ENCODE results near the gene MYO1D. TPM values are rescaled to one million over a fixed set of nuclear protein-coding genes. Genes with fewer than 3 reads are reported as not detected.
A peak's percentile ranks its signal among the peaks of the same experiment; 100 is the strongest.

The MYO1D gene
- total RNA-seq, 1 experiment from 2014 or later = 23.5 TPM

DNA sequence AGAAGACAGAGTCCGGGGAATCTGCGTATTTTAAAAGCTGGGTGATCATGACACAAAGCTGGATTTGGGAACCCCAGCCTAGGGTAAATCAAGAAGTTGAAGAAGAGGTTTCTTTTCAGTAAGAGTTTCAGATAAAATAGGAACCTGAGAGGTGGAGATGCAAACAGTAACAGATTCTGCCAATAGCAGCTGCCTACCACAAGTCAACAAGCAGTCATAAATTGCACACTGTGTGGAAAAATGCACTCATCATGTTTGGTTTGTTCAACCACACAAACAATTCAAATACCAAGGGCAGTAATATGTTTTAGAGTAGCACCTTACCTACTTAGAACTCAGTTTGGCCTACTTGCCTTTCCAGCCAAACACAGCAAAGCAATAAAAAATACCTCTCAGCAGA lies 14.0 kb downstream of the MYO1D start:
- Histone ChIP-seq H3K27me3 (ENCODE audit: low read length) (no peaks in the 10 kb centered on the region), H3K27ac (ENCODE audit: low read length) (no peak overlapping the region), H3K4me2 (ENCODE audit: low read length) (no peak overlapping the region), H4K20me1 (ENCODE audit: low read length) (no peaks in the 10 kb centered on the region), H3K9me2 (replicated peaks; ENCODE audit: low read length) (no peaks in the 10 kb centered on the region), H3K4me1 (ENCODE audit: insufficient read depth, low read length) (no peaks in the 10 kb centered on the region; the same call in 1 of the 2 replicates), H3F3A (ENCODE audit: low read length, unreplicated experiment) (no peaks in the 10 kb centered on the region), H3K4me3 (ENCODE audit: low read length) (no peak overlapping the region), H3K36me3 (ENCODE audit: low read depth, low read length) (no peaks in the 10 kb centered on the region), H3K9ac (ENCODE audit: low read length) (no peak overlapping the region), H3K79me2 (ENCODE audit: low read length) (peaks cover 11% of the 10 kb centered on the region; the same call in 1 of the 2 replicates), H3K9me3 (ENCODE audit: low read length) (no peaks in the 10 kb centered on the region), H2AFZ (ENCODE audit: low read length) (no peak overlapping the region)
- POLR2A ChIA-PET (ENCODE audit: unreplicated experiment) = interaction anchor here (0.6 kb wide), 1 partner anchor 34 kb away, joined by 21 read pairs; no protein-coding TSS in a partner anchor
- CTCF ChIA-PET = no interaction called here
- ATAC-seq (no peak), DNase-seq (peak; percentile 19)
- TF ChIP-seq EZH2 (IDR thresholded peaks at IDR 0.05; ENCODE audit: low read length, unreplicated experiment) (no peak), EZH2phosphoT487 (IDR thresholded peaks at IDR 0.05; ENCODE audit: borderline replicate concordance, low read length) (no peak)
- TF ChIP-seq, protein P1, sequence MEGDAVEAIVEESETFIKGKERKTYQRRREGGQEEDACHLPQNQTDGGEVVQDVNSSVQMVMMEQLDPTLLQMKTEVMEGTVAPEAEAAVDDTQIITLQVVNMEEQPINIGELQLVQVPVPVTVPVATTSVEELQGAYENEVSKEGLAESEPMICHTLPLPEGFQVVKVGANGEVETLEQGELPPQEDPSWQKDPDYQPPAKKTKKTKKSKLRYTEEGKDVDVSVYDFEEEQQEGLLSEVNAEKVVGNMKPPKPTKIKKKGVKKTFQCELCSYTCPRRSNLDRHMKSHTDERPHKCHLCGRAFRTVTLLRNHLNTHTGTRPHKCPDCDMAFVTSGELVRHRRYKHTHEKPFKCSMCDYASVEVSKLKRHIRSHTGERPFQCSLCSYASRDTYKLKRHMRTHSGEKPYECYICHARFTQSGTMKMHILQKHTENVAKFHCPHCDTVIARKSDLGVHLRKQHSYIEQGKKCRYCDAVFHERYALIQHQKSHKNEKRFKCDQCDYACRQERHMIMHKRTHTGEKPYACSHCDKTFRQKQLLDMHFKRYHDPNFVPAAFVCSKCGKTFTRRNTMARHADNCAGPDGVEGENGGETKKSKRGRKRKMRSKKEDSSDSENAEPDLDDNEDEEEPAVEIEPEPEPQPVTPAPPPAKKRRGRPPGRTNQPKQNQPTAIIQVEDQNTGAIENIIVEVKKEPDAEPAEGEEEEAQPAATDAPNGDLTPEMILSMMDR (conservative IDR thresholded peaks at IDR 0.05; ENCODE audit: low read depth, low read length) = no peak
- BruUV-seq (replicated peaks) = no TSS peak
- intact Hi-C loops (cut with micrococcal nuclease) = no loop called here

DNA sequence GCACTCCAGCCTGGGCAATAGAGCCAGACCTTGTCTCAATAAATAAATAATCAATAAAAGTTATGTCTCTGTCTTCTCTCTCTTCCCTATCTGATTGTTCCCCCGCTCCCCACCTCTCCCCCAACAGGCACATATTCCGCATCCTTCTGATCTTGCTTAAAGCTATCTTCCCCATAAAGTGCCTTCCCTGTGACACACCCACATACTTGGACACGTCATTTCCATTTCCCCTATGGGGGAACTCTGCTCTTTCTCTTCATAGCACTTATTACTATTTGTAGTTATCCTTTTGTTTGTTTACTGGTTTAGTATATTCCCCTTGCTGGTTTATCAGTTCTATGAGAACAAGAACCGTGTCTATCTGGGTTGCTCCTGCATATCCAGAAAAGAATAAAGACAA lies 14.9 kb downstream of the MYO1D start:
- no peak for ATAC-seq
- no peaks in the 10 kb centered on the region for H3K27me3 ChIP-seq (ENCODE audit: low read length)
- no peaks in the 10 kb centered on the region for H3K36me3 ChIP-seq (ENCODE audit: low read depth, low read length)
- peaks cover 9% of the 10 kb centered on the region; the same call in 1 of the 2 replicates for H3K79me2 ChIP-seq (ENCODE audit: low read length)
- intact Hi-C loops (cut with micrococcal nuclease) = no loop called here
- no peak overlapping the region for H2AFZ ChIP-seq (ENCODE audit: low read length)
- H3K9me2 ChIP-seq (replicated peaks; ENCODE audit: low read length) = no peaks in the 10 kb centered on the region
- POLR2A ChIA-PET (ENCODE audit: unreplicated experiment) = no interaction called here
- DNase-seq = peak; percentile 19
- no peaks in the 10 kb centered on the region; the same call in 1 of the 2 replicates for H3K4me1 ChIP-seq (ENCODE audit: insufficient read depth, low read length)
- CTCF ChIA-PET = no interaction called here
- H3K9ac ChIP-seq (ENCODE audit: low read length) = no peak overlapping the region
- no peaks in the 10 kb centered on the region for H4K20me1 ChIP-seq (ENCODE audit: low read length)
- no peak overlapping the region for H3K4me3 ChIP-seq (ENCODE audit: low read length)
- H3K9me3 ChIP-seq (ENCODE audit: low read length) = no peaks in the 10 kb centered on the region
- no peak overlapping the region for H3K27ac ChIP-seq (ENCODE audit: low read length)
- H3K4me2 ChIP-seq (ENCODE audit: low read length) = no peak overlapping the region
- TF ChIP-seq, protein P1 (conservative IDR thresholded peaks at IDR 0.05; ENCODE audit: low read depth, low read length) = no peak
- TF ChIP-seq EZH2 (IDR thresholded peaks at IDR 0.05; ENCODE audit: low read length, unreplicated experiment) = no peak
- TF ChIP-seq EZH2phosphoT487 (IDR thresholded peaks at IDR 0.05; ENCODE audit: borderline replicate concordance, low read length) = no peak
- no TSS peak for BruUV-seq (replicated peaks)
- no peaks in the 10 kb centered on the region for H3F3A ChIP-seq (ENCODE audit: low read length, unreplicated experiment)

GRCh38 chr17:32859857-32860525 lies 16.9 kb downstream of the MYO1D start:
- DNase-seq = no peak

More at GRCh38 chr17:32859857-32860525, 16.9 kb downstream of the MYO1D start:
- POLR2A ChIA-PET (ENCODE audit: unreplicated experiment) = no interaction called here
- Histone ChIP-seq H3K9ac (ENCODE audit: low read length) (no peak overlapping the region), H3K4me3 (ENCODE audit: low read length) (no peak overlapping the region), H3K36me3 (ENCODE audit: low read depth, low read length) (no peaks in the 10 kb centered on the region), H3K9me3 (ENCODE audit: low read length) (no peaks in the 10 kb centered on the region), H3K4me1 (ENCODE audit: insufficient read depth, low read length) (peaks cover 11% of the 10 kb centered on the region), H3F3A (ENCODE audit: low read length, unreplicated experiment) (no peaks in the 10 kb centered on the region), H3K4me2 (ENCODE audit: low read length) (no peak overlapping the region), H3K27me3 (ENCODE audit: low read length) (no peaks in the 10 kb centered on the region), H3K9me2 (replicated peaks; ENCODE audit: low read length) (no peaks in the 10 kb centered on the region), H3K27ac (ENCODE audit: low read length) (no peak overlapping the region), H2AFZ (ENCODE audit: low read length) (no peak overlapping the region), H3K79me2 (ENCODE audit: low read length) (peaks cover 4% of the 10 kb centered on the region; the same call in 1 of the 2 replicates), H4K20me1 (ENCODE audit: low read length) (no peaks in the 10 kb centered on the region)
- intact Hi-C loops (cut with micrococcal nuclease) = loop anchor here (5.0 kb wide), 1 partner anchor 78 kb away; no protein-coding TSS in a partner anchor
- no TSS peak for BruUV-seq (replicated peaks)
- no peak for ATAC-seq
- CTCF ChIA-PET = no interaction called here
- TF ChIP-seq EZH2 (IDR thresholded peaks at IDR 0.05; ENCODE audit: low read length, unreplicated experiment) = no peak
- TF ChIP-seq EZH2phosphoT487 (IDR thresholded peaks at IDR 0.05; ENCODE audit: borderline replicate concordance, low read length) = no peak
- TF ChIP-seq, protein P1 (conservative IDR thresholded peaks at IDR 0.05; ENCODE audit: low read depth, low read length) = no peak
